Central memory CD4-positive, alpha-beta T cell (primary cell): ENCODE measurements around the gene SIGLEC1.

Experiments
- DNase-seq: peaks from one replicate; pipeline ENCODE4 v3.0.0; 2022

Gene SIGLEC1

DNA sequence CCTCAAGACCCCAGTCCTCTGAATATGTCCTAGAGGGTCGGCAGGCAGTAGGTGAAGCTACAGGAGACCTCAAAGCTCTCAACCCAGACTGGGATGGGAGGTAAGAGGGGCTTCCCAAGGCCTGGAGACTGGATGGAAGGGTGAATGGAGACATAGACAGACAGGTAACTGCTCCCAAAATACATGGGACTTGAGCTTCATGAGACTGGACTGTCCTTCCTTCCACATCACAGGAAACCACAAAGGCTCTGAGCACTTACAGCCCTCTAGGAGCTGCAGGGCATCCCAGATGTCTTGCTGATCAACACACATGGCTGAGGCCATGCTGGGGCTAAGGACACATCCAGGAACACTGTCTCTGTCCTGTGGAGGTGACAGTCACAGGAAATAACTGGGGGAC is 31.6 kb upstream of the SIGLEC1 start:
- DNase-seq, result no peak

- DNase-seq, result no peak
Observed at GRCh38 chr20:3743251-3743650, 30.9 kb upstream of the SIGLEC1 start.

- no peak for DNase-seq
Observed at GRCh38 chr20:3741836-3742458, 29.5 kb upstream of the SIGLEC1 start.

DNA sequence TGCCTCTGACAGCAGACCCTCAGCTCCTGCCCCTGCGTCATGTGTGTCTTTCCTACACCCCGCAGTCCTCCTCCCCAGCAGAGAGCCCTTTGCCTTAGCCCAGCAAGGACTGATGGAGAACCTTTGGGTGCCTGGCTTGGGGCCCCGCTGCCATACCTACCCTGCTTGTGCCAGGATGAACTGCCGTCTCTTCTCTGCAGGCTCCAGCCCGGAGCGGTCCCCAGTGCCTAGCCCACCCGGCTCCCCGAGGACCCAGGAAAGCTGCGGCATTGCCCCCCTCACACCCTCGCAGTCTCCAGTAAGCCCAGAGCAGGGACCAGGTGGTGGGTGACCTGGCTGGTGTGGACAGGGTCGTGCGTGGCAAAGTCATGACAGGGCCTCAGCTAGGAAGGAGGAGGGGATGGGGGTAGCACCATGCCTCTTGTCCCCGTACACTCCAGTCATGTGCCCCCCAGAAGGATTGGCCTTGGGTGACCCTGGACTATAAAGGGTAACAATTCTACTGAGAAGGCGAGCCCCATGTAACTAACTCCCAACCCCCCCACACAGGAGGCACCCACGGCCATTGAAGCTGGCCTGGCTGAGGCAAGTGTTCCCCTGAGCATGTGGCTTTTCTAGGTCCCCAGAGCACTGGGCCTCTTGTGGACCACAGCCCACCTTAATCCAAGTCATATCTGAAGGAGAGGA is 28.4 kb upstream of the SIGLEC1 start:
- DNase-seq, result no peak

DNA sequence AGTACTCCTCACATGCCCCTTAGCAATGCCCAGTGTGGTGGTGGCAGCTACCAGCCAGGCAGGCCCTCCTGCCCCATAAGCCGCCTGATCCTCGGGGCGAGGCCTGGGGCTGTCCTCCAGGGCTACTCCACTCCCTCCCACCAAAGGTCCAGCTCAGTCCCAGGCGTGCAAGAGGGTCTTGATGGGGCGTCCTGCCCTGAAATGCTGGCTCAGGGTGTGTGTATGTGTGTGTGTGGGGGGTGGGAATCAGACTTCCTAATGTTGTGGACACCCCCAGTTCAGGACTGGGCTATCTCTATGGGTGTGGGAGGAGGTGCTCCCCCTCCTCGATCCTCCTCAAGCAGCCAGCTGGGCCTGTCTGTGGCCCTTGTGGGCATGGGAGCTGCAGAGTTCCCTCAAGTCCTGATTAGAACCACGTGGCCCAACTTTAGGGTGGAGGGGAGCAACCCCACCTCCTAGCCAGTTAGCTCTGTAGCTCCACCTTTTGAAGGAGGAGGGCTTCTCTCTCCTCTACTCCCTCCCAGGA is 27.6 kb upstream of the SIGLEC1 start:
- no peak for DNase-seq

DNA sequence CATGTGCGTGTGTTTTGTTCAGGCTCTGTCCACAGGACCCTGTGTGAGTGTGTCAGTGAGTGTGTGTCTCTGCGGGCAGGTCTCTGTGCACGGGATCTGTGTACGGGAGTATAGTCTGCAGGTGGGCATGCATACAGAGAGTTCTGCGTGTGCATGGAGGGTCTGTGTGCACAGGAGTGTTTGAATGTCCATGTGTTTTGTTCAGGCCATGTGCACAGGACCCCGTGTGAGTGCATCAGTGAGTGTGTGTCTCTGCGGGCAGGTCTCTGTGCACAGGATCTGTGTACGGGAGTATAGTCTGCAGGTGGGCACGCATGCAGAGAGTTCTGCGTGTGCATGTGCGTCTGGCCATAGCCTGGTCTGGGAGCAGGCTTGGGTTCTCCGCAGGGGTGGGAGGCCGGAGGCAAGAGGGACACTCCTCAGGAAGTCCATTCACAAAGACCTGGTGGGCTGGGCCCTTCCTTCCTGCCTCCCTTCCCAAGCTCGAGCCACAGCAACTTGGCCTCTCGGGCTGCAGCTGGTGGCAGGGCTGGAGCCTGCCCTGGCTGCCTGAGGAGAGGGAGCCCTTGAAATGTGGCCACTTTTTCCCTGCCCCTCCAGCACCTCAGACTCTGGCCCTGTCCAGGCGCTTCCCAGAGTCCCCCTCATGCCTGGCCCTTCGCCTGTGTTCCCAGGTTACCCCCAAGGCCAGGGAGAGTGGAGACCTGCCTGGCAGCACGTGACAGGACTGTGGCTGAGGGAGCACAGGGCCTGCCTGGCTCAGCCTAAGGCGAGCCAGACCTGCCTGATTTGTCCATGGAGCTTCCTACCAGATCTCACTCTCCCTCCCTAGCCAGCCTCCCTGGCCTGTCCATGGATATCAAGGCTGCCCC is 26.9 kb upstream of the SIGLEC1 start:
- no peak for DNase-seq

GRCh38 chr20:3738111-3739053 is 26.0 kb upstream of the SIGLEC1 start:
- no peak for DNase-seq

DNA sequence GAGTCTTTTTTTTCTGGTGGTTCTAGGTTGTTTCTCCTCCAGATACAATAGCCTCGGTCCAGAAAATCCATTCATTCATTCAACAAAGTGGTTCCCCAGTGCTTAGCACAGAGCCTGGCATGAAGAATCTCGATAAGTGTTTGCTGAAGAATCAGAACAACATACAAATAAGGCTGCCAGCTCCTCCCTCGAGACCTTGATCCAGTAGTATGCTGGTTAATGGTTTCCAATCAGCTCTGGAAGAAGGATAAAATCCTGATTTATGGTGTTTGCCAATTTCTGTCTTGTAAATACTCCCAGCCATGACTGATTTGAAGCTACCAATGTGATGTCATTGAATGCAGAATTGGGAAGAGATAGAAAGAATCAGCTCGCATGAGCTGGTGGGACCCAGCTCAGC is 23.4 kb upstream of the SIGLEC1 start:
- no peak for DNase-seq

DNA sequence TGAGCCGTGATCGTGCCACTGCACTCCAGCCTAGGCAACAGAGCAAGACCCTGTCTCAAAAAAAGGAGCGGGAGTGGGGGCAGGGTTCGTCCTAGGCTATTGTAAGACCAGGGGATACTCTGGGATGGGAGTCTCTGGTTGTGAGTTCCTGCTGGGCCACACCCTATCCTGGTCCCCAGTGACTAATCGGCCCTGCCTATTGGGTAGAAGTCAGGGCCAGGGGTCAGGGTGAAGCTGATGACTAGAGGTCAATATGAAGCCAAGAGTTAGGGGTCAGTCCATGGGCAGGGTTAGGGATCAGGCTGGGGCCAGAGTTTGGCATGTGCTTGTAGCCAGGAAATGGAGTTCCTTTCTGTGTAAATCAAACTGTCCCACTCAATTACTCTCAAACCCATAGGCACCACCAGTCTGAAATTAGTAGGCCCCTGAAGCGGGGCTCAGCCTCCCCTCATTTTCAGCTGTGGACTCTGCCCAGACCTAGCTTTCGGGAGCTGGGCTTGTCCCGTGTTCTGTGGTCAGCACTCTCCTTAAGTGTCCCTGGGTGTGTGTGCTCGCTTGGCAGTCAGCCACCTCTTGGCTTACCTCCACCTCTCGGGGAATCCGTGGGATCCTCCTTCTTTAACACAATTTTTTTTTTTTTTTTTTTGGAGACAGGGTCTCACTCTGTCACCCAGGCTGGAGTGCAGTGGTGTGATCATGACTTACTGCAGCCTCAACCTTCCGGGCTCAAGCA is 21.9 kb upstream of the SIGLEC1 start:
- DNase-seq, result no peak

GRCh38 chr20:3733119-3733995 is 21.0 kb upstream of the SIGLEC1 start:
- no peak for DNase-seq

DNA sequence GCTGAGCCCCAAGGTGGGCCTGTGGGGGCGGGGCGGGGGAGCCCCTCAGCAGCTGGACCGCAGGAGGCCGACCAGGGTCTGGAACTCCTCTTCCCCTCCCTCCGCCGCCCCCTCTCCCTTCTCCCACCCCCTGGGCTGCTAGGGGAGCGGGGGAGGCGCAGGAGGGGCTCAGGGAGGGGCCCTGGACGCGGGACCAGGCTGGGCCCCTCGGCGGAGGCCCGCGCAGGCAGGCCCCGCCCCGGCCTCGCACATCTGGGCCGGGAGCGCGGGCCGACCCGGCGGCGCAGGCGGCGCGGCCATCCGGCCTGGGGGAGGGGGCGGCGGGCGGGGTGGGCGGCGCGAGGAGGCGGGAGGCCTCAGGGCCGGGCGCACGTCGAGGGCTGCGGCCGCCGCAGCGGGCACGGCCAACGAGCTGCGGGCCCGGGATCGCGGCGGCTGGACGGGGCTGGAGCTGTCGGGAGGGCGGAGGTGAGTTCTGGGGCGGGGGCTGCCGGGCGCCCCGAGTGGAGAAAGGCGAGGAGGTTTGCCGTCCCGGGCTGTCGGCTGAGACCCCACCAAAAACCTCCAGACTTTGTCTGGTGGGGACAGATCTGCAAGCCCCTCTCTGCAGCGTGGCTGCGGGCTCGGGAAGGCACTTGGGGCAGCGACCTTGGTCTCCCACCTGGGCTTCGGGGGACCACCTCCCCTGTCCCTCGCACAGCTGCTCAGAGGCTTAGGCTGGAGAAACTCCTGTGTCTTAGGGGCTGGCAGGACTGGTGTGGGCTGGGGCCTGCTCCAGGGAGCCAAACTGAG is 20.1 kb upstream of the SIGLEC1 start, which contains the start of gene HSPA12B:
TSS of gene HSPA12B (plus strand) at position 359 of the 792 bp plus-strand sequence. CDS start 5,990 bp downstream, outside the sequence.
- no peak for DNase-seq

- DNase-seq, result no peak
Observed at GRCh38 chr20:3731944-3732326, 19.5 kb upstream of the SIGLEC1 start.

DNA sequence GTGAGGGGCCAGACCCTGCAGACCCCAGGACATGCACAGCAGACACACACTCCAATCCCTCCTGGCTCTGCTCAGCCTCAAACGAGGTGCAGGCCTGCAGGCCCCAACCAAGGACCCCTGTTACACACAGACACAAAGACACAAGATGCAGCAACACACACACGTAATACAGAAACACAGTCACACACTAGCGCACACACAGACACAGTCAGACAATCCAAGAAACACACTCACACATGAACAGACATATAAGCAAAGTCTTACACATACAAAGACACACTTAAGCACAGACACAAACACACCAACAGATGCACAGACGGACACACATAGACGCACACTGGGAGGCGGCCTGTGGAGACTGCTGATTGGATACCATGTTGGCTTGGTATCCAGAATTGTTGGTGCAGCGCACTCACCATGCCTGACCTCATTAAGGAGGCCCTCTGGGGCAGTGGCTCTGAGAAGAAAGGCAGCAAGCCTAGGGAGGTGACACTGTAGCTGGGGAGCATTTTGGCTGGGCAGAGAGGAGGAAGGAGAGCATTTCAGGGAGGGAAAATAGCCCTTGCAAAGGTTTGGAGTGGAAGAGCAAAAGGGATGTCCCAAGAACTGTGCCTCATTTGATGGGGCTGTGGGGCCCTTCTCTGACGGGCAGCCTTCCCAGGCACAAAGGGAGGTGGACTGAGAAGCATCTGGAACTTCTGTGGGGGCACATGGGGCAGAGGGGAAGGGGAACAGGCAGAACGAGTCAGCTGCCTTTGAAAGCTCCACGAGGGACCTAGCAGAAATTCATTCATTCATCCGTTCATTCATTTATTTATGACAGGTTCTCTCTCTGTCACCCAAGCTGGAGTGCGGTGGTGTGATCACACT is 18.6 kb upstream of the SIGLEC1 start:
- DNase-seq, result no peak

DNA sequence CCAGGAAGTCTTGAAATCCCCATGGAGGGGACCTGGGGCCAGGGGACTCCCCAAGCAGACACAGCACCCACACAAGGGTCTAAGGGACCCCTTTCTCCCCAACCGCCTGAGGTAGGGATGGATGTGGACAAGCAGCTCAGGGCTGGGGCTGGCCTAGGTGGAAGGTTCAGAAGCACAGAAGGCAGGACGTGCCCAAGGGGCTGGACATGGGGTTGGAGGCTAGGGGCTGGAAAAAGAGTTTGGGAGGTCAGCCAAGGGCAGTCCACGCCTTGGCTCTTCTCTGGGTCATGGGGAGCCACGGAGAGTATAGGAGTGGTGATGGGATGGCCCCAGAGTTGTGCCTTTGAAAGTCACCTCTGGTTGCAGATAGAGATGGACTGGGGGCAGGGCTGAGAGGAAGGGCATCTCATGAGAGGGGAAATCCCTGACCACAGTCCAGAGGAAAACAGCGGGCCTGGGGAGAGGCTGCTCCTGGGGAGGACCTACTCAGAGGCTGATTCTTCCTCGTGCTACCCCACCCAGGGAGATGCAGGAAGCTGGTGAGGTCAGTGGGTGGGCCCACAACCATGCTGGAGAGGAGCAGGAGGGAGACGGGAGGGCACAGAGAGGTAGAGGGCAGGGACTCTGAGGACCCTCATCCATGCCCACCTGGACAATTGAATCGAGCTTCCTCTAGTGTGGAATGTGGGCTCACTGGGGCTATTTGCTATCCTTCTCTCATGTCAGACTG is 17.6 kb upstream of the SIGLEC1 start:
- no peak for DNase-seq

GRCh38 chr20:3729378-3729777 is 17.0 kb upstream of the SIGLEC1 start:
- no peak for DNase-seq

DNA sequence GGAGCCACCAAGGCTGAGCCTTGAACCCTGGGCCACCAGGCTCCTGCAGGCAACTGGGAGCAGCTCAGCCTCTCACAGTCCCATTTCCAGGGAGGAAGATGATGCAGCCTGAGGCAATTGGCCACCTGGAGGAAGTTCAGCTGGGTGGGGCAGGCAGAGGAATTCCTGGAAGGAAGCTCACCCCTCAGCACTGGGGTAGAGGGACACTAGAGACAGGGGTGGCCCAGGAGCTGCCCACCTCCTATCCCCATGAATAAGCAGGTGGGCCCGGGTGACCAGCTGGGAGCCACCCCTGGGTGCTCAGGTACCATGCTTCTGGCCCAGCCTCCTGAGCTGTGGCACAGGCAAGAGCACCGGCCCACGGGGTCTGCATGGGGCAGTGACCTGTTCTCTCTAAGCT is 16.5 kb upstream of the SIGLEC1 start:
- DNase-seq, result no peak

DNA sequence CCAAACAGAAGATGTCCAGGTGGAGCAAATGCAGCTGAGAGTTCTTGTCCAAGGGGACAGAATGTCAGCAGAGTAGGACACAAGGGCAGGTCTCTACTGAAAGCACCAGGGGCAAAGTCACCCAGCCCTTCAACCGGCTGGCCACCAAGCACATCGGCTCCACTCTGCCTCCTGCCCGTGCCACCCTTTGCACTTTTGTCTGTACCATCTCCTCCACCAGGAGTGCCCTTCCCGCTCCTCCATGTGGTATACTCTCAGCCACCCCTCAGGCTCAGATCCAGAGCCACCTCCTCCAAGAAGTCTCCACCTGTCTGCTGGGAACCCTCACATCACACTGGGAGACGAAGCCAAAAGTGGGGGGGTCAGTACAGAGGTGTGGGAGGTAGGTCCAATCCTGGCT is 16.0 kb upstream of the SIGLEC1 start:
- no peak for DNase-seq
